ENCODE data around the gene SPAG16.

The SPAG16 gene

GRCh38 chr2:213241817-213242216 is 42.4 kb upstream of the SPAG16 start:
- no peak for TF ChIP-seq CTCF (IDR thresholded peaks at IDR 0.05; ENCODE audit: extremely low read depth, insufficient read depth, missing control alignments)
- in situ Hi-C loops (cut with MboI; ENCODE audit: low pct_unique_long_range_greater_than_20kb, low sequenced_read_pairs, unreplicated experiment), result no loop called here
- DNase-seq (ENCODE audit: low spot score), result no peak

DNA sequence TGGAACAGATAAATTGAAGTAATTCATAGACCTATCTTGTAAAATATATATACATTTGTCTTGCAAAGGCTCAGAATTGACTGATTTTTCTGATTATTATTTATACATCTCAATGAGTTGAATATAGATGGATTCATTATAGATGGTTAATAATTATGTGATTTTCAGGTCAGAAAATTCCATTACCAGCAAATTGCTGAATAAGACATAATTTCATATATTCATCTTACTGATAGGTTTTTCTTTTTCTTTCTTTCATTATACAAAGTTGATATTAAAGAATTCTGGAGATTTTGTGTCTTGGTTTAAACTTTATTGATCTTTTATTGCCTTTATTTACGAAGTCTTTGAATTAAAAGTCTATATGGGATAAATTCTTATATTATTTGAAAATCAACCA is 41.6 kb upstream of the SPAG16 start:
- no peak for DNase-seq (ENCODE audit: low spot score)
- in situ Hi-C loops (cut with MboI; ENCODE audit: low pct_unique_long_range_greater_than_20kb, low sequenced_read_pairs, unreplicated experiment), result no loop called here
- TF ChIP-seq CTCF (IDR thresholded peaks at IDR 0.05; ENCODE audit: extremely low read depth, insufficient read depth, missing control alignments), result no peak

DNA sequence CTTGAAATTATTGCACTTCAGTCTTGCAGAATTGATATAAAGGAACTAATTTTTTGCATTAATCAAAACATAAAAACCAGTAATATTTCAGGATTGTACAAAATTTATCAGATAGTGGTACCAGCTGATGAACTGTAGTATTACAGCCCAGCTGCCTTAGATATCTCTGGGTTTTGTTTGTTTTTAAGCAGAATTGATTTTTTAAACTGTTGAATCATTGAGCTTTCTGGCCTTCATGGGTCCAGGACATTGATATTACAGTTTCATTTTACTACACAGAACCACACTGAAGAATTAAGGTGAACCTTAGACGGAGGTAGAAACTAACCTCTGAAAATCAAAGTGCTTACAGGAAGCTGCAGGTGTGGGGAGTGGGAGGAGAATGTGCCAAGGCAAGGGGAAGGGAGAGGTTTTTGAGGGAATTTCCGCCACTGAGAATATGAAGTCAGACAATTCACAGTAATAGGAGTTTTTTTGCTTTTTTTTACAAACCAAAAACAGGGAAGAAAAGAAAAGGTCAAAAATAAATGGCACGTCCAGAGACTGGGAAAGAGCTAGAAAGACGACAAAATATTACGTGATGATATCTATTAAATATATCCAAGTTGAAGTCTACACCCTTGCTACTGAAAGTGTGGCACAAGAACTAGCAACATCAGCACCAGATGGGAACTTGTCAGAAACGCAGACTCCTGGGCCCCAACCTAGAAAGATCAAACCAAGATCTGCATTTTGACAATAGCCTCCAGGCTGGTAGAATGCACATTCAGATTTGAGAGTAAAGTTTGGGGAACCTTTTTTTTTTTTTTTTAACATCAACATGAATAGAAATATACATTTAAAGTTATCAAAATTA is 40.8 kb upstream of the SPAG16 start:
- DNase-seq (ENCODE audit: low spot score), result no peak
- TF ChIP-seq CTCF (IDR thresholded peaks at IDR 0.05; ENCODE audit: extremely low read depth, insufficient read depth, missing control alignments), result no peak
- in situ Hi-C loops (cut with MboI; ENCODE audit: low pct_unique_long_range_greater_than_20kb, low sequenced_read_pairs, unreplicated experiment), result no loop called here

GRCh38 chr2:213246497-213247281 is 37.6 kb upstream of the SPAG16 start:
- no peak for DNase-seq (ENCODE audit: low spot score)
- TF ChIP-seq CTCF (IDR thresholded peaks at IDR 0.05; ENCODE audit: extremely low read depth, insufficient read depth, missing control alignments), result peak; percentile 69
- in situ Hi-C loops (cut with MboI; ENCODE audit: low pct_unique_long_range_greater_than_20kb, low sequenced_read_pairs, unreplicated experiment), result no loop called here

- in situ Hi-C loops (cut with MboI; ENCODE audit: low pct_unique_long_range_greater_than_20kb, low sequenced_read_pairs, unreplicated experiment), result no loop called here
- DNase-seq (ENCODE audit: low spot score), result no peak
- no peak for TF ChIP-seq CTCF (IDR thresholded peaks at IDR 0.05; ENCODE audit: extremely low read depth, insufficient read depth, missing control alignments)
Measured at GRCh38 chr2:213247566-213247965, 36.7 kb upstream of the SPAG16 start.

GRCh38 chr2:213248637-213249036 is 35.6 kb upstream of the SPAG16 start:
- in situ Hi-C loops (cut with MboI; ENCODE audit: low pct_unique_long_range_greater_than_20kb, low sequenced_read_pairs, unreplicated experiment), result no loop called here
- DNase-seq (ENCODE audit: low spot score), result no peak
- TF ChIP-seq CTCF (IDR thresholded peaks at IDR 0.05; ENCODE audit: extremely low read depth, insufficient read depth, missing control alignments), result no peak

Measured in GM13977 (cell line).